Activated T-helper 2 cell treated with anti-CD3 and anti-CD28 coated beads, Interferon-gamma antibody, Interleukin-2, Interleukin-4, amounts not matched to agents 10 μg/mL and 5 μg/mL and 100 μg/mL, durations not matched to agents 14 hours and 24 hours and 36 hours (primary cell): ENCODE results near the gene NOTCH1. TPM values are rescaled to one million over a fixed set of nuclear protein-coding genes. Genes with fewer than 3 reads are reported as not detected.
"Not testable (repeated sequence)": the region's sequence is repeated elsewhere in the genome, so short reads cannot be mapped to it uniquely, and the experiment has no call there.

Source experiments
- DNase-seq: peaks from one replicate; pipeline ENCODE4 v3.0.0; 2021; ENCODE audit warnings: low spot score
- H3K27ac Mint-ChIP-seq: one replicate; pipeline ENCODE4 v1.8.0; 2021; ENCODE audit warnings: mixed read lengths
- H3K27me3 Mint-ChIP-seq: one replicate; pipeline ENCODE4 v1.8.0; 2021; ENCODE audit warnings: low read depth, mixed read lengths
- H3K36me3 Mint-ChIP-seq: one replicate; pipeline ENCODE4 v1.8.0; 2021; ENCODE audit warnings: low read depth, mixed read lengths
- H3K4me1 Mint-ChIP-seq: one replicate; pipeline ENCODE4 v1.8.0; 2021; ENCODE audit warnings: low read depth, mixed read lengths
- H3K4me3 Mint-ChIP-seq: one replicate; pipeline ENCODE4 v1.8.0; 2021; ENCODE audit warnings: low read depth, mild to moderate bottlenecking, moderate library complexity, mixed read lengths
- H3K9me3 Mint-ChIP-seq: one replicate; pipeline ENCODE4 v1.8.0; 2021; ENCODE audit warnings: mixed read lengths
- intact Hi-C: fragments of 100-400 bp; cut with micrococcal nuclease; formaldehyde crosslinking; loops from one replicate; pipeline ENCODE4 v1.15.1; 2023
- total RNA-seq: library from RNA; stranded (reverse); gene quantifications from 2 replicates; pipeline ENCODE4 v1.2.3, GENCODE V29; 2022

The NOTCH1 gene
- total RNA-seq, 1 donor from 2014 or later: 81.3 TPM

GRCh38 chr9:136574606-136575005 is 28.8 kb upstream of the NOTCH1 start:
- H3K27me3 Mint-ChIP-seq, H3K4me1 Mint-ChIP-seq, H3K9me3 Mint-ChIP-seq, H3K36me3 Mint-ChIP-seq, DNase-seq, H3K4me3 Mint-ChIP-seq, H3K27ac Mint-ChIP-seq, intact Hi-C loops: not testable (repeated sequence)

- intact Hi-C loops: no loop called here
- no peak overlapping the region for H3K4me3 Mint-ChIP-seq
- H3K27ac Mint-ChIP-seq: no peak overlapping the region
Observed at GRCh38 chr9:136572828-136573625, 27.2 kb upstream of the NOTCH1 start.

GRCh38 chr9:136572003-136572827 is 26.4 kb upstream of the NOTCH1 start:
- intact Hi-C loops: no loop called here
- H3K9me3 Mint-ChIP-seq: no peaks in the 10 kb centered on the region
- no peak overlapping the region for H3K4me3 Mint-ChIP-seq
- no peak for DNase-seq
- no peak overlapping the region for H3K27ac Mint-ChIP-seq
- H3K4me1 Mint-ChIP-seq: no peaks in the 10 kb centered on the region
- no peaks in the 10 kb centered on the region for H3K27me3 Mint-ChIP-seq
- H3K36me3 Mint-ChIP-seq: no peaks in the 10 kb centered on the region

More at GRCh38 chr9:136572828-136573625, 27.2 kb upstream of the NOTCH1 start:
- Mint-ChIP-seq H3K9me3 (no peaks in the 10 kb centered on the region), H3K27me3 (no peaks in the 10 kb centered on the region), H3K4me1 (no peaks in the 10 kb centered on the region), H3K36me3 (no peaks in the 10 kb centered on the region)
- no peak for DNase-seq

GRCh38 chr9:136571531-136571930 is 25.7 kb upstream of the NOTCH1 start:
- Mint-ChIP-seq H3K4me1 (no peaks in the 10 kb centered on the region), H3K27ac (no peak overlapping the region), H3K36me3 (no peaks in the 10 kb centered on the region), H3K27me3 (no peaks in the 10 kb centered on the region), H3K4me3 (no peak overlapping the region), H3K9me3 (no peaks in the 10 kb centered on the region)
- no peak for DNase-seq
- intact Hi-C loops: no loop called here

GRCh38 chr9:136570916-136571315 is 25.1 kb upstream of the NOTCH1 start:
- Mint-ChIP-seq H3K27ac (no peak overlapping the region), H3K4me1 (no peaks in the 10 kb centered on the region), H3K4me3 (no peak overlapping the region), H3K9me3 (no peaks in the 10 kb centered on the region), H3K27me3 (no peaks in the 10 kb centered on the region), H3K36me3 (no peaks in the 10 kb centered on the region)
- DNase-seq: no peak
- intact Hi-C loops: no loop called here

- no peak overlapping the region for H3K27ac Mint-ChIP-seq
- no peaks in the 10 kb centered on the region for H3K4me1 Mint-ChIP-seq
- H3K4me3 Mint-ChIP-seq: no peak overlapping the region
- intact Hi-C loops: no loop called here
- H3K9me3 Mint-ChIP-seq: no peaks in the 10 kb centered on the region
- H3K27me3 Mint-ChIP-seq: no peaks in the 10 kb centered on the region
- DNase-seq: no peak
- no peaks in the 10 kb centered on the region for H3K36me3 Mint-ChIP-seq
Observed at GRCh38 chr9:136570191-136570845, 24.5 kb upstream of the NOTCH1 start.

- no peak for DNase-seq
- Mint-ChIP-seq H3K27me3 (no peaks in the 10 kb centered on the region), H3K36me3 (no peaks in the 10 kb centered on the region), H3K4me3 (no peak overlapping the region), H3K9me3 (no peaks in the 10 kb centered on the region), H3K27ac (no peak overlapping the region), H3K4me1 (no peaks in the 10 kb centered on the region)
- intact Hi-C loops: no loop called here
Observed at GRCh38 chr9:136569526-136570148, 23.8 kb upstream of the NOTCH1 start.

GRCh38 chr9:136568288-136569081 is 22.6 kb upstream of the NOTCH1 start:
- no peak overlapping the region for H3K4me3 Mint-ChIP-seq
- H3K27ac Mint-ChIP-seq: no peak overlapping the region
- no peak for DNase-seq
- H3K36me3 Mint-ChIP-seq: no peaks in the 10 kb centered on the region
- H3K27me3 Mint-ChIP-seq: no peaks in the 10 kb centered on the region
- intact Hi-C loops: no loop called here
- H3K4me1 Mint-ChIP-seq: no peaks in the 10 kb centered on the region
- no peaks in the 10 kb centered on the region for H3K9me3 Mint-ChIP-seq

GRCh38 chr9:136567651-136568287 is 21.9 kb upstream of the NOTCH1 start:
- no peaks in the 10 kb centered on the region for H3K4me1 Mint-ChIP-seq
- DNase-seq: no peak
- no peak overlapping the region for H3K27ac Mint-ChIP-seq
- no peaks in the 10 kb centered on the region for H3K9me3 Mint-ChIP-seq
- no peaks in the 10 kb centered on the region for H3K27me3 Mint-ChIP-seq
- H3K36me3 Mint-ChIP-seq: no peaks in the 10 kb centered on the region
- no peak overlapping the region for H3K4me3 Mint-ChIP-seq
- intact Hi-C loops: no loop called here

- H3K9me3 Mint-ChIP-seq: no peaks in the 10 kb centered on the region
- H3K27me3 Mint-ChIP-seq: no peaks in the 10 kb centered on the region
- DNase-seq: no peak
- H3K4me3 Mint-ChIP-seq: no peak overlapping the region
- H3K27ac Mint-ChIP-seq: no peak overlapping the region
- H3K4me1 Mint-ChIP-seq: no peaks in the 10 kb centered on the region
- intact Hi-C loops: no loop called here
- no peaks in the 10 kb centered on the region for H3K36me3 Mint-ChIP-seq
Observed at GRCh38 chr9:136566901-136567300, 21.1 kb upstream of the NOTCH1 start.

- no peak overlapping the region for H3K4me3 Mint-ChIP-seq
- intact Hi-C loops: no loop called here
- no peaks in the 10 kb centered on the region for H3K27me3 Mint-ChIP-seq
- H3K4me1 Mint-ChIP-seq: no peaks in the 10 kb centered on the region
- H3K9me3 Mint-ChIP-seq: no peaks in the 10 kb centered on the region
- no peak for DNase-seq
- H3K36me3 Mint-ChIP-seq: no peaks in the 10 kb centered on the region
- H3K27ac Mint-ChIP-seq: no peak overlapping the region
Observed at GRCh38 chr9:136566553-136566895, 20.7 kb upstream of the NOTCH1 start.
